HL-60 (cell line): ENCODE results near the gene CDC42BPG.
A peak's percentile ranks its signal among the peaks of the same experiment; 100 is the strongest.

ENCODE experiments used
- DNase-seq, 2 experiments: peaks; one replicate each; pipeline ENCODE4 v3.0.0-alpha.2; 2010 to 2020; ENCODE audit warnings: low read depth in 1 of 2, low spot score in 1 of 2
- H3K27ac ChIP-seq: fragments of 250-450 bp; sonication (Bioruptor Pico); replicated peaks from 2 replicates; pipeline ENCODE4 v1.5.1; 2020; ENCODE audit warnings: mild to moderate bottlenecking, moderate library complexity
- H3K27me3 ChIP-seq: fragments of 250-450 bp; sonication (Bioruptor Pico); 2 replicates; pipeline ENCODE4 v1.5.1; 2021; ENCODE audit warnings: mild to moderate bottlenecking, moderate library complexity; ENCODE audit not compliant: insufficient read depth, poor library complexity, severe bottlenecking
- H3K4me3 ChIP-seq: replicated peaks from 2 replicates; pipeline ENCODE4 v1.5.1; 2011; ENCODE audit warnings: mild to moderate bottlenecking, control low read depth, low read length; ENCODE audit not compliant: insufficient read depth
- GABPA ChIP-seq: IDR thresholded peaks from 2 replicates; pipeline ENCODE4 v1.6.1; 2012; ENCODE audit warnings: low read depth
- POLR2AphosphoS5 ChIP-seq: IDR thresholded peaks from 2 replicates; pipeline ENCODE4 v1.6.1; 2012; ENCODE audit warnings: low read depth
- SPI1 ChIP-seq: IDR thresholded peaks from 2 replicates; pipeline ENCODE4 v1.6.1; 2012; ENCODE audit warnings: low read depth, mild to moderate bottlenecking, borderline replicate concordance
- TF ChIP-seq, protein P1 (sequence below): IDR thresholded peaks from 2 replicates; pipeline ENCODE4 v1.6.1; 2012; ENCODE audit warnings: low read depth; ENCODE audit not compliant: insufficient replicate concordance
- TF ChIP-seq, protein P2 (sequence below): IDR thresholded peaks from one replicate; pipeline ENCODE4 v1.5.1; 2011; ENCODE audit warnings: low read length, control low read depth, inconsistent platforms; ENCODE audit not compliant: insufficient read depth

CDC42BPG gene

GRCh38 chr11:64864473-64865285, 20.2 kb upstream of the CDC42BPG start:
- H3K27me3 ChIP-seq, result no peaks in the 10 kb centered on the region
- TF ChIP-seq, protein P1, sequence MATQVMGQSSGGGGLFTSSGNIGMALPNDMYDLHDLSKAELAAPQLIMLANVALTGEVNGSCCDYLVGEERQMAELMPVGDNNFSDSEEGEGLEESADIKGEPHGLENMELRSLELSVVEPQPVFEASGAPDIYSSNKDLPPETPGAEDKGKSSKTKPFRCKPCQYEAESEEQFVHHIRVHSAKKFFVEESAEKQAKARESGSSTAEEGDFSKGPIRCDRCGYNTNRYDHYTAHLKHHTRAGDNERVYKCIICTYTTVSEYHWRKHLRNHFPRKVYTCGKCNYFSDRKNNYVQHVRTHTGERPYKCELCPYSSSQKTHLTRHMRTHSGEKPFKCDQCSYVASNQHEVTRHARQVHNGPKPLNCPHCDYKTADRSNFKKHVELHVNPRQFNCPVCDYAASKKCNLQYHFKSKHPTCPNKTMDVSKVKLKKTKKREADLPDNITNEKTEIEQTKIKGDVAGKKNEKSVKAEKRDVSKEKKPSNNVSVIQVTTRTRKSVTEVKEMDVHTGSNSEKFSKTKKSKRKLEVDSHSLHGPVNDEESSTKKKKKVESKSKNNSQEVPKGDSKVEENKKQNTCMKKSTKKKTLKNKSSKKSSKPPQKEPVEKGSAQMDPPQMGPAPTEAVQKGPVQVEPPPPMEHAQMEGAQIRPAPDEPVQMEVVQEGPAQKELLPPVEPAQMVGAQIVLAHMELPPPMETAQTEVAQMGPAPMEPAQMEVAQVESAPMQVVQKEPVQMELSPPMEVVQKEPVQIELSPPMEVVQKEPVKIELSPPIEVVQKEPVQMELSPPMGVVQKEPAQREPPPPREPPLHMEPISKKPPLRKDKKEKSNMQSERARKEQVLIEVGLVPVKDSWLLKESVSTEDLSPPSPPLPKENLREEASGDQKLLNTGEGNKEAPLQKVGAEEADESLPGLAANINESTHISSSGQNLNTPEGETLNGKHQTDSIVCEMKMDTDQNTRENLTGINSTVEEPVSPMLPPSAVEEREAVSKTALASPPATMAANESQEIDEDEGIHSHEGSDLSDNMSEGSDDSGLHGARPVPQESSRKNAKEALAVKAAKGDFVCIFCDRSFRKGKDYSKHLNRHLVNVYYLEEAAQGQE, result no peak
- TF ChIP-seq, protein P2, sequence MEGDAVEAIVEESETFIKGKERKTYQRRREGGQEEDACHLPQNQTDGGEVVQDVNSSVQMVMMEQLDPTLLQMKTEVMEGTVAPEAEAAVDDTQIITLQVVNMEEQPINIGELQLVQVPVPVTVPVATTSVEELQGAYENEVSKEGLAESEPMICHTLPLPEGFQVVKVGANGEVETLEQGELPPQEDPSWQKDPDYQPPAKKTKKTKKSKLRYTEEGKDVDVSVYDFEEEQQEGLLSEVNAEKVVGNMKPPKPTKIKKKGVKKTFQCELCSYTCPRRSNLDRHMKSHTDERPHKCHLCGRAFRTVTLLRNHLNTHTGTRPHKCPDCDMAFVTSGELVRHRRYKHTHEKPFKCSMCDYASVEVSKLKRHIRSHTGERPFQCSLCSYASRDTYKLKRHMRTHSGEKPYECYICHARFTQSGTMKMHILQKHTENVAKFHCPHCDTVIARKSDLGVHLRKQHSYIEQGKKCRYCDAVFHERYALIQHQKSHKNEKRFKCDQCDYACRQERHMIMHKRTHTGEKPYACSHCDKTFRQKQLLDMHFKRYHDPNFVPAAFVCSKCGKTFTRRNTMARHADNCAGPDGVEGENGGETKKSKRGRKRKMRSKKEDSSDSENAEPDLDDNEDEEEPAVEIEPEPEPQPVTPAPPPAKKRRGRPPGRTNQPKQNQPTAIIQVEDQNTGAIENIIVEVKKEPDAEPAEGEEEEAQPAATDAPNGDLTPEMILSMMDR, result no peak
- TF ChIP-seq GABPA (no peak), POLR2AphosphoS5 (no peak), SPI1 (no peak)
- H3K4me3 ChIP-seq, result no peak overlapping the region
- no peak for DNase-seq
- H3K27ac ChIP-seq, result peak overlapping the region; percentile 94

DNA sequence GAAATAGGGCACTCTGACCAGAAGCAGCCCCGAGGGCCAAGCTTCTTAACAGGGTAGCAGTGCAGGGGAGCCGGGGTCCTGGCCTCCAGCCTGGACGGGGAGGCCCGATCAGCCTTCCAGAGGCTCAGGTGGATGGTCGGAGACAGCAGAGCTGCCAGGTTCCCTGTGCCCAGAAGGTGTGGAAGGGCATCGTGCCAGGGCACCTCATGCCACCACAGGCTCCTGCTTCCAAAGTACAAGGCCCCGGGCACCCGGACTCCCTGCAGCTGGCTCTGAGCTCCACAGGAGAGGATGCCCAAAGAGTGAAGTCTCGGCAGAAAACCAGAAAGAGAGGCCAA, 19.7 kb upstream of the CDC42BPG start:
- Histone ChIP-seq H3K27ac (peak overlapping the region; percentile 94), H3K27me3 (no peaks in the 10 kb centered on the region), H3K4me3 (no peak overlapping the region)
- TF ChIP-seq POLR2AphosphoS5 (no peak), GABPA (no peak), SPI1 (no peak)
- TF ChIP-seq, protein P2, result no peak
- TF ChIP-seq, protein P1, result no peak
- DNase-seq, result no peak

GRCh38 chr11:64863391-64864060, 19.1 kb upstream of the CDC42BPG start:
- H3K27ac ChIP-seq, result peak overlapping the region; percentile 94
- no peak for TF ChIP-seq GABPA
- TF ChIP-seq, protein P2, result no peak
- TF ChIP-seq, protein P1, result no peak
- no peak for TF ChIP-seq SPI1
- no peak for TF ChIP-seq POLR2AphosphoS5
- H3K4me3 ChIP-seq, result no peak overlapping the region
- DNase-seq, result no peak
- H3K27me3 ChIP-seq, result no peaks in the 10 kb centered on the region
